22Rv1 (cell line): Measurements from ENCODE around the gene PLSCR3.

ENCODE experiments used
- H3K27ac ChIP-seq: fragments of 450-650 bp; 2 replicates; pipeline ENCODE4 v1.5.1; 2017
- CTCF ChIP-seq: fragments of 450-650 bp; IDR thresholded peaks from 2 replicates; pipeline ENCODE4 v1.5.1; 2017; ENCODE audit warnings: mild to moderate bottlenecking
- ZFX ChIP-seq: fragments of 450-650 bp; IDR thresholded peaks from 2 replicates; pipeline ENCODE4 v1.6.1; 2017; ENCODE audit warnings: antibody characterized with exemption, borderline replicate concordance

Gene PLSCR3

GRCh38 chr17:7393613-7394451 lies 493 bp downstream of the PLSCR3 start:
- H3K27ac ChIP-seq, result peak overlapping the region; percentile 95
- TF ChIP-seq CTCF (no peak), ZFX (no peak)

GRCh38 chr17:7392696-7393612 lies 1.4 kb downstream of the PLSCR3 start:
- H3K27ac ChIP-seq, result peak overlapping the region; percentile 95
- TF ChIP-seq ZFX (no peak), CTCF (no peak)

GRCh38 chr17:7391307-7391706 lies 3.0 kb downstream of the PLSCR3 start:
- TF ChIP-seq ZFX, result no peak
- no peak for TF ChIP-seq CTCF
- H3K27ac ChIP-seq, result peak overlapping the region; percentile 26; the same call in 1 of the 2 replicates

- no peak overlapping the region for H3K27ac ChIP-seq
- TF ChIP-seq ZFX (no peak), CTCF (no peak)
These were observed 4.1 kb downstream of the PLSCR3 start for GRCh38 chr17:7389924-7390910.

- H3K27ac ChIP-seq, result no peak overlapping the region
- no peak for TF ChIP-seq CTCF
- no peak for TF ChIP-seq ZFX
These were observed 5.5 kb downstream of the PLSCR3 start for GRCh38 chr17:7388856-7389255.

- no peak overlapping the region for H3K27ac ChIP-seq
- TF ChIP-seq ZFX, result no peak
- TF ChIP-seq CTCF, result no peak
These were observed 9.7 kb downstream of the PLSCR3 start for GRCh38 chr17:7384489-7385081.
